ENCODE measurements around the gene SOWAHA.

DNA sequence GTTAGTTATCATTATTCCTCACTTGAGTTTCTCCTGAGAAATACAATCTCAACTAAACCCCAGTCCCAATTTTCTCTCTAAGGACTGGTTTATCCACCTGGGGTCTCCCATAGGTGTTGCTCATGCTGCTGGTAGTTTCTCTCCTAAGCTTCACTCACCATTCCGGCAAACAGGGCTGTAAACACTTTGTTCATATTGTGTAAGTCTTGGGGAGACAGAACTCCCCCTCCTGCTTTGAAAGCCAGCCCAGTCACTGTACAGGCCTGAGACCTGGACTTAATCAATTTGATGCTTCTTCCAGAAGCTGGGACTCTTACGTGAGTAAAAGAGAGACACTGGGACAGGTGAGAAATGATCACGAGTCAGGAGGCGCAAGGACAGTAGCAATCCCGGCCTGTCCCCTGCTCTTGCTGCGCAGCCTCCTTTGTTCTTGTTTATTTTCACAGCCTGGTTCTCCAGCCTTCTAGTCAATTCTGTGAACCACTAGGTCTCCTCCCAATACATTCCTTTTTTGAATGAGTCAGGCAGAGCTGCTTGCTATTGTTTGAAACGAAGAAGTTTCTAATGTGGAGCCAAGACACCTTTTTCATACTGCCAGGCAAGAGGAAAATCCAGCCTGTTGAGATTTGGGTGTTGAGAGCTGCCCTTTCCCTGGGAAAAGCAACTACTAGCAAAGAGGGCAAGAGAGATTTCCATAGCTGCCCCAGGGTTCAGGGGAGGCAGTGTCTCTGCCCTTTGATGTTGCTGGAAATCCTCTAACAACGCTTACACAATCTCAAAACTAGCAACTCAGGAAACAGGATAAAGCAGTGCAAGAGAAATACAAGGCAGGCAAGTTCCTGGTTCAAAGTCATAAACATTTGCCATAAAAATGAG is 26.6 kb downstream of the SOWAHA start:
- TF ChIP-seq POLR2AphosphoS5 (IDR thresholded peaks at IDR 0.05; ENCODE audit: low read depth, low read length) (no peak), SIN3A (IDR thresholded peaks at IDR 0.05; ENCODE audit: borderline replicate concordance, insufficient read depth, low read length) (no peak)
